Activated CD8-positive, alpha-beta memory T cell treated with anti-CD3 and anti-CD28 coated beads for 48 hours (primary cell): ENCODE results near the gene TMCO2.
"Not testable (repeated sequence)": the region's sequence is repeated elsewhere in the genome, so short reads cannot be mapped to it uniquely, and the experiment has no call there.

Experiments used
- DNase-seq, 3 experiments: peaks; one replicate each; pipeline ENCODE4 v3.0.0-alpha.2; 2020; ENCODE audit warnings: low read depth in 2 of 3, low spot score in 2 of 3

The TMCO2 gene

GRCh38 chr1:40247655-40248054 is at the start of gene TMCO2:
TMCO2 (plus strand) TSS chr1:40247937; CDS start chr1:40247994, 57 bp downstream.
- DNase-seq: no peak

DNA sequence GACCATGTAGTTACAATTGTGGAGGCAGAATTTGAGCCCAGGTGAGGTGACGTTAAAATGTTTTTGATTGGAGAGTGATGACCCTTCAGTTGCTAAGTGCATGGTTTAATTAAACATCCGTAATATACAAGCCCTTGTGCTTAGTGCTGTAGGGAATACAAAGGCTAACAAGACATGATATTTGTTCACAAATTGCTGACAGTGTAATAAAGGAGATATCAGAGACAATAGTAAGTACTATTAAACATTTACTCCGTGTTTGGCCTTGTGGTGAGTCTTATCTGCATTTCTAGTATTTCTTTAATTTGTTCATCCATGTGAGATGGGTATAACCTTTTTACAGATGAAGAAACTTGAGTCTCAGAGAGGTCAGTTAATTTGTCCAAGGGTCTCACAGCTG is 48.6 kb upstream of the TMCO2 start:
- no peak for DNase-seq

GRCh38 chr1:40204856-40205255 is 42.9 kb upstream of the TMCO2 start:
- no peak for DNase-seq

GRCh38 chr1:40210511-40211204 is 37.1 kb upstream of the TMCO2 start:
- DNase-seq: no peak

- no peak for DNase-seq
Observed at GRCh38 chr1:40218333-40218732, 29.4 kb upstream of the TMCO2 start.

- DNase-seq: not testable (repeated sequence)
Observed at GRCh38 chr1:40221471-40221905, 26.2 kb upstream of the TMCO2 start.

DNA sequence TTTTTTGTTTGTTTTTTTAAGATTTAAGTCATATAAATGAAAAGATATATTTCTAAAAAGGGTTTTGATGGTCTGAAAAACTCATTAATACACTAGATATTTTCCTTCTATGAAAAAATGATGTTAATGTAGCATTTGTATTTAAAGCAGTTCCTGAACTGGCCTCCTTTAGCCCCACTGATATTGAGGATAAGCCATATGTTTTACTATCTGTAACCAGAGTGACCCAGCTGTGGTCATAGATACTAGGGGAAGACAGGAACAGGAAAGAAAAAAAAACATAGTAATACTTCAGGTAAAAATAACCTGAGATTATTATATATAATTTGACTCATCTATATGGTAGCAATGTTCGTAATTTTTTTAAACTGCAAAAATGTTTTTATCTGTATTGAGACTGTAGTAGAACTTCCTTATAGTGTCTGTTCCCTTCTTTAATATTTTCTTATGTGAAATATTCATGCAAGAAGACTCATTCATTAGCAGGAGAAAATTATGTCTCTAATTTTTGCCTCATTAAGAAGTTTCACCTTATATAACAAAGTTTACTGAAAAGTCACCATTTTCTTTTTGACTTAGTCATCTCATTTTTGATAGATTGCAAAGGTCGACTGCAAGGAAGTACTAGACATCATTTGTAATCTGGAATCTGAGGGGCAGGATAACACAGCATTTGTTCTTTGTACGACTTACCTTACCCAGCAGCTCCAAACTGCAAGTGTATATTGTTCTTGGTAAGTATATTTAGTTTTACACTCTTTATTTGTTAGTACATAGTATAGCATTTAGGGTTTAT is 25.6 kb upstream of the TMCO2 start:
- DNase-seq: no peak

GRCh38 chr1:40224040-40224439 is 23.7 kb upstream of the TMCO2 start:
- DNase-seq: no peak

DNA sequence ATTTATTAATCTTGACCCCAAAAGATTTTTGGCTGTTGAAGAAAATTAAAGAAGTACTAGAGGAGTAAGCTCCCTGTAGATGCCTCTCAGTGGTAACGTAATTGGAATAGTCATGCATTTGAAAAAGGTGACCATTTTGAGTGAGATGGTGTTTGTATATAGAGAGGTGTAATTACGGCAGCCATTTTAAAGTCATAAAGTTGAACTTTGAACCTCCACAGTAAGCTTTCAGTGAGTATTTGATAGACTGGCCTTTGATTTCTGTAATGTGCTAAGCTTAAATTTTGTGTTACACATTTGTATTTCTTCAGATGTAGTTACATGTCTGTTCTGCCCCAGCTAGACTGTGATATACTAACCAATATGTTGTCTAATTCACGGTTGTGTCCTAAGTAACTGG is 21.5 kb upstream of the TMCO2 start:
- DNase-seq: no peak

DNA sequence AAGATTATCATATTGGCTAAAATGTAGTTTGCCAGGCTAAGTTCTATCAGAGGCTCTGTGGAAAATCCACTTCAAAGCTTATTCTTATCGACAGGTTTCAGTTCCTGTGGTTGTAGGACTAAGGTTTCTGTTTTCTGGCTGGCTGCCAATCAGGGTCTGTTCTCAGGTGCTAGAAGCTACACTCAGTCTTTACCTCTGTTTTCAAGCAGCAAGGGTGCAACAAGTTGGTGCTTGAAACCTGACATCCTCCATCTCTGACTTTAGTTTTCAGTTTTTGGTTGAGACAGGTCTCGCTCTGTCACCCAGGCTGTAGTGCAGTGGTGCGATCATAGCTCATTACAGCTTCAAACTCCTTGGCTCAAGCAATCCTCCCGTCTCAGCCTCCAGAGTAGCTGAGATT is 15.3 kb upstream of the TMCO2 start:
- DNase-seq: peak in 2 of 3 experiments; percentile 22 to 60

GRCh38 chr1:40239626-40240025 is 8.1 kb upstream of the TMCO2 start:
- DNase-seq: no peak

DNA sequence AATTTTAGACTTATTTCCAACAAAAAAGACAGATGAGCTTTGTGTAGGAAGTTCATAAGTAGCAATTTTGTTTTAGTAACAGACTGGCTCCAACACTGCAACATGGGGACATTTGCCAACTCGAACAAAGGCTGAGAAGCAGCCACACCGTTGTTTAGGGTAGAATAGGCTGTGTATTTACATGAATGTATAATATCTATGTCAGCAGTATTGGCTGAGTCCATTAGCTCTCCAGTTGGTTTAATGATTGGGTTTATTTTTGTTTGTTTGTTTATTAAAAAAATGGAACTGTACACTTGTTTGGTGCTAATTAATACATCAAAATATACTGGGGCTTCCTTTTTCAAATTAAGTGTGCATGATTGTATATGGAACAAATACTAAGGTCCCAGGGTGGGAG is 7.3 kb upstream of the TMCO2 start:
- DNase-seq: no peak

- no peak for DNase-seq
Observed at GRCh38 chr1:40241362-40241761, 6.4 kb upstream of the TMCO2 start.

GRCh38 chr1:40243351-40243750 is 4.4 kb upstream of the TMCO2 start:
- no peak for DNase-seq

DNA sequence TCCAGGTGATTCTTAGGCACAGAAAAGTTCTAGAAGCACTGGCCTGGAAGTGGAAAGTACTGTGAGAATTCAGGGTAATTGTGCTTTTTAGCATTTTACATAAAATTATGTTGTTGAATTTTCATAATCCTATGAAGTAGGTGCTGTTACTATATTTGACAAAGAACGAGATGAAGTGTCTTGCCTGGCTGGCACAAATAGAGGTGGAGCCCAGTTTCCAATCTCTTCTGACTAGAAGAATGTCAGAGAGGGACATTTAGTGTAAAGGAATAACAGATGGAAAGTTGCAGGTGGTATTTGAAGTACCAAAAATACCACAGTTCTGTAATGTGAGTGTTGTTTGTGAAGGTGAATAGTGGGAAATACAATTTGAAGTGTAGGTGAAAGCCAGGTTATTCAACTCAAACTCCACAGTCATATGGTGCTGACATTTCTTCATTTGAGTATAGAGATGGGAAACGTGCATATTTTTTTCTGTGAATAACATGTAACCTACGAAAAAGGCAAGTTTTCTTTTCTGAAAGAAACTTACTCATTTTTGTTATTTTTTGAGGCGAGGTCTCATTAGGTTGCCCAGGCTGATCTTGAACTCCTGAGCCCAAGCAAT is 3.5 kb upstream of the TMCO2 start:
- DNase-seq: no peak

GRCh38 chr1:40245686-40246085 is 2.1 kb upstream of the TMCO2 start:
- DNase-seq: no peak

DNA sequence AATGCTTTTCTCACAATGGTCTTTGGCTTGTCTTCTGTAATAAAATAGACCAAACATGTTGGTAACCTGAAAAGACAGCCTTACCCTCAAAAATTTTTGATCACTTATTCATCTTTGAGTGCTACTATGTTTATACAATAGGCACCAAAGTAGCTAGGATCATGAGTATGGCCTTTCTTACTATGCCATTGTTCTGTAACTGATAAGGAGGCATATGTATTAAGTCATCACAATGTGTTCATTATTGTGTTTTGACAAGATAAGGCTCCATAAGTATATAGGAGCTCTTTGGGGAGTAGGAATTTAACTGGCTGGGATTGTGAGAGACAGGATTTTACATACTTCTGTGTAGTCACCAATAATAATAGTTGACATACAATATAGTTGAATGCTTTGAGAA is 675 bp downstream of the TMCO2 start:
- DNase-seq: no peak

- no peak for DNase-seq
Observed at GRCh38 chr1:40251456-40251855, 3.7 kb downstream of the TMCO2 start.

DNA sequence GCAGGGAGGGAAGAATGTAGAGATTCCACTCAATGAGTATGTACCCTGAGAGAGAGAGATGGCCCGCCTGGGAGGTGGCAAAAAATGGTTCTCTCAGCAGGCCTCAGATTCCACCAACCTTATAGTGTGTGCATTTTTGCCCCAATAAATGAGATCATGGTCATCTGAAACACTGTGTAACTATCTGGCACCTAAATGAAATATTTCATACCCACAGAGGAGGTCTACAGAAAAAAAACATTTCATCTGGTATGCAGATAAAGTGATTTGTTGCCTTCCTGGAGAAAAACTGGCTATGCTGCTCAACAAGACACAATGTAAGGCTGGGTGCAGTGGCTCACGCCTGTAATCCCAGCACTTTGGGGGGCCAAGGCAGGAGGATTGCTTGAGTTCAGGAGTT is 4.9 kb downstream of the TMCO2 start:
- no peak for DNase-seq

GRCh38 chr1:40255231-40255630 is 7.5 kb downstream of the TMCO2 start:
- no peak for DNase-seq

DNA sequence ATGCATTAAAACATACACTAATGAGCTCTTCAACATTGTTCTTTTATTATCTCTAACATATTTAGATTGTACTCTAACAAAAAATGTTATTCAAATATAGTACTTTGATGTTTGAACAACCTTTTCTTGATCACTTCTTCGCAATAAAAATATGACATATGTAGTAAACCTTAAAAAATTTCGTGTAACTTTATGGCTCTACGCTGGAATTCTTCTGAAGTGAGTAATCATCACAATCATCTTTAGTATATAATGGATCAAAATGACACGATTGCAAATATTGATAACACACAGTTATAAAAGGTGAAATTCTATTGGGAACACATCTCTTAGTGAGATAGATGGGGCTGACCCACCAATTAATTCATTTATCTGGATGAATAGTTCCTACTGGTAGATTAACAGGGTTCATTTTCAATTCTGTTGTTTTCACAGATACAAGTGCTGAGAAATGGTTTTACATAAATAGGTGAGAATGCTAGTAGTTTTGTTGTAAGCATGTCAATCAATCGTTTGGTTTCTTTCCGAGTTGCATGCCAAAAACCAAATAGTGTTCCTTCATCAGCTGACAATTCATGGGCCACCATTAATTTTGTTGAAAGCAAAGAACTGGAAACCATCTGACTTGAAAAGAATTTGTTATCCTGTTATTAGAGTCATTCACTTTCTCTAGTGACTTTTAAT is 8.8 kb downstream of the TMCO2 start:
- no peak for DNase-seq

DNA sequence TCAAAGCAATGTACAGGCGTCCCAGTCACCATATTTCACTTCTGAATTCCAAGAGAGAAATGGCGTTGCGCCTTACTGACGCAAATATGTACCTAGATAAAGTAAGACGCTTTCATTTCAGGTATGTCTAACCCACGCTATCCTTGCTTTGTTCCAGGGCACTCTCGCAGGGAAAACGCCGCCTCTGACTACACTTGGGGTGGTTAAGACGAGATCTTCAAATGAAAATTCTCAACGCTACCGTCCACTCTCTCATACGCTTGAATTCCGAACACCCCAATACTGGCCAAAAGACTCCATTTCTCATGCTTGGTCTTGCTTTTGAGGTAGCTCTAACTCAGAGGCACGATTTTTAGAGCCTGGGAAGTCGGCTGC is 9.6 kb downstream of the TMCO2 start:
- no peak for DNase-seq
